Gastroesophageal sphincter (tissue), 3 donors: ENCODE measurements around the gene CELF2.

Source experiments
- CTCF ChIP-seq, 4 experiments: fragments of 200-600 bp in 2 of 4; fragments of 450-650 bp in 2 of 4; sonication (generic) in 1 of 4; IDR thresholded peaks; one replicate each; pipeline ENCODE4 v1.5.1; 2017 to 2019; ENCODE audit warnings: antibody characterized with exemption in 4 of 4, mild to moderate bottlenecking in 2 of 4, moderate library complexity in 2 of 4
- EP300 ChIP-seq: sonication (generic); formaldehyde crosslinking; IDR thresholded peaks from one replicate; pipeline ENCODE4 v1.6.1; 2017; ENCODE audit warnings: antibody characterized with exemption, mild to moderate bottlenecking
- POLR2A ChIP-seq, 2 donors: fragments of 450-650 bp; IDR thresholded peaks; one replicate each; pipeline ENCODE4 v1.6.1; 2017; ENCODE audit warnings: antibody characterized with exemption in 2 of 2, mild to moderate bottlenecking in 2 of 2, moderate library complexity in 1 of 2
- POLR2AphosphoS5 ChIP-seq: sonication (generic); formaldehyde crosslinking; IDR thresholded peaks from one replicate; pipeline ENCODE4 v1.6.1; 2017; ENCODE audit warnings: antibody characterized with exemption

DNA sequence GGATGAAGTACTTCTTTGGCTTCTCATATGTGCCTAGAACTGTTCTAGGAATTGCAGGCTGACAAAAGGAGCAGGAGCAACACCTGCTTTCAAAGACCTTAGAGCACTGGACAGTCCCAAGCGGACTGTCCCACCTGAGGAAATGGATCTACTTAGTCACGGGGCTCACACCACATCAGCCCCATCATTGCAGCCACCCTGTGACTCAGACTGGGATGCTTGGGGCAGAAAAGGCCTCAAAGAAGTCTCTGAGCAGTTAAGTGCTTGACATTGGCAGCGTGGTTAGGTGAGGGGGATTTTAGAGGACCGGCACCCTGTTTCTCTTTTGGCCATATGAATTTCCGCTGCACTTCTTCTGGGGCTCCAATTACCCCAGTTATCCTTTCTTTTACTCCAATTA is 337.2 kb downstream of the CELF2 start:
- no peak for TF ChIP-seq CTCF (IDR thresholded peaks at IDR 0.05)
- no peak for TF ChIP-seq POLR2AphosphoS5
- TF ChIP-seq POLR2A (IDR thresholded peaks at IDR 0.05): no peak
- TF ChIP-seq EP300: no peak
